BLaER1 (cell line): ENCODE results near the gene AKAP10.
A peak's percentile ranks its signal among the peaks of the same experiment; 100 is the strongest.
"Not testable (repeated sequence)": the region's sequence is repeated elsewhere in the genome, so short reads cannot be mapped to it uniquely, and the experiment has no call there.

ENCODE experiments used
- H3K27ac ChIP-seq: shearing (Covaris generic); formaldehyde crosslinking; 2 replicates; pipeline ENCODE4 v1.8.1; 2022
- H3K27me3 ChIP-seq: shearing (Covaris generic); formaldehyde crosslinking; 2 replicates; pipeline ENCODE4 v1.8.1; 2022
- H3K36me3 ChIP-seq: shearing (Covaris generic); formaldehyde crosslinking; 2 replicates; pipeline ENCODE4 v1.8.1; 2022
- H3K4me1 ChIP-seq: shearing (Covaris generic); formaldehyde crosslinking; 2 replicates; pipeline ENCODE4 v1.8.1; 2022
- H3K4me2 ChIP-seq: shearing (Covaris generic); formaldehyde crosslinking; 2 replicates; pipeline ENCODE4 v1.8.1; 2022
- H3K4me3 ChIP-seq: shearing (Covaris generic); formaldehyde crosslinking; 2 replicates; pipeline ENCODE4 v1.8.1; 2022
- H3K9ac ChIP-seq: shearing (Covaris generic); formaldehyde crosslinking; 2 replicates; pipeline ENCODE4 v1.8.1; 2022
- H3K9me3 ChIP-seq: shearing (Covaris generic); formaldehyde crosslinking; 2 replicates; pipeline ENCODE4 v1.8.1; 2022
- H4K20me1 ChIP-seq: shearing (Covaris generic); formaldehyde crosslinking; 2 replicates; pipeline ENCODE4 v1.8.1; 2022
- Cebpa-rat ChIP-seq: shearing (Covaris generic); IDR thresholded peaks from 2 replicates; pipeline ENCODE4 v1.8.1; 2022

Gene AKAP10

DNA sequence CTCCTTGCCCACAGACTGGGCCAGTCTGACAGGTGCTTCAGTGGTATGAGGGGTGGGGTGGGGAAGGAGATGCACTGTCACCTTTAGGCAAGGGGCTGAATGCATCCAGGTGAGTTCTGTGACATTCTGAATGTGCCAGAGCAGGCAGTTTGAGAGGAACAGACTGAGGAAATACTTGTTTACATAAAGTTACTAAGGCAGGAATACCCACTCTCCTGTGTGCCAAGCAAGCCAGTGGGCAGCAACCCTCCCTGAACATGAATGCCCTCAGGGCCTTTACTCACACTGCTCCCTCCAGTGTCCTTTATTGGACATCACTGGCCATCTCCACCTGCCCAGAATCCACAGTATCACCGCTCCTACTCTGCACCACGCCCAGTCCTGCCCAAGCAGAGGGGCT is 76.8 kb downstream of the AKAP10 start:
- H3K9me3 ChIP-seq, result no peaks in the 10 kb centered on the region
- H3K4me3 ChIP-seq, result no peak overlapping the region
- H3K4me2 ChIP-seq, result no peak overlapping the region
- no peak overlapping the region for H3K27ac ChIP-seq
- H3K36me3 ChIP-seq, result peaks cover 61% of the 10 kb centered on the region
- no peaks in the 10 kb centered on the region for H3K27me3 ChIP-seq
- no peaks in the 10 kb centered on the region for H3K4me1 ChIP-seq
- H3K9ac ChIP-seq, result no peak overlapping the region
- TF ChIP-seq Cebpa-rat, result no peak
- no peaks in the 10 kb centered on the region; the same call in 1 of the 2 replicates for H4K20me1 ChIP-seq

GRCh38 chr17:19897903-19898302 is 79.7 kb downstream of the AKAP10 start:
- peaks cover 33% of the 10 kb centered on the region for H3K36me3 ChIP-seq
- no peaks in the 10 kb centered on the region for H3K9me3 ChIP-seq
- H4K20me1 ChIP-seq, result no peaks in the 10 kb centered on the region
- no peak overlapping the region for H3K4me3 ChIP-seq
- no peak for TF ChIP-seq Cebpa-rat
- no peaks in the 10 kb centered on the region for H3K4me1 ChIP-seq
- H3K9ac ChIP-seq, result no peak overlapping the region
- no peak overlapping the region for H3K4me2 ChIP-seq
- H3K27ac ChIP-seq, result no peak overlapping the region
- H3K27me3 ChIP-seq, result no peaks in the 10 kb centered on the region

DNA sequence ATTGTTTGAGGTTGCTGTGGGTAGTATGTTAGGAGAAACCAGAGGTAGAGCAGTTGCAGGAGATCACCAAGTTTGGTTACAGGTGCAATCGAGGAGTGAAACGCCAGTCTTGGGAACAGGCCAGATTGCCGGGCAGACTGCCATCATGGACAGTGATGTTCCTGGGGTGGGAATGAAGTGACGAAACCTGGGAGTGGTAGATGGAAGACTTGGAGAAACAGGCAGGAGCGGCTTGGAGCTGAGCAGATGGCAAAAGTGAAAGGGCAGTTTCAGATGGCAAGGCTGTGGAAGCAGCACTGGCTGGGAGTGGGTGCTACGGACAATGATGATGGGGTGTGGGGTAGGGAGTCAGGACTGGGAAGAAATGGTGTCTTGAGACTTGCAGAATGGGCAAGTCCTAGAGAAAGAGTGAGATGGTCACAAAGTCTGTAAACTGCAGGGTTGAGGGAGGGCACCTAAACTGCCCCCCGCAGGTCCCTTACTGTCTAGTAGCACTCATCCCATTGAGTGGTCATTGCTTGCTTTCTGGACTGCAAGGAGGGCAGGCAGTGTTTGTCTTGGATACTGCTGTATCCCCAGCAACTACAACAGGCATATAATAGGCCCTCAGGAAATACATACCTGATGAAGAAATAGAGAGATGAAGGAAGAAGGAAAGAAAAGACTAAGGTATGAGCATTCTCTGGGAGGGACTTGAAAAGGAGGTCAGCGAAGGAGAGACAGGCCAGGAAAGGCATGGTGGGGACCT is 80.4 kb downstream of the AKAP10 start:
- Histone ChIP-seq H3K36me3 (peaks cover 27% of the 10 kb centered on the region), H4K20me1 (no peaks in the 10 kb centered on the region), H3K27me3 (no peaks in the 10 kb centered on the region), H3K9me3 (no peaks in the 10 kb centered on the region), H3K27ac (no peak overlapping the region), H3K9ac (no peak overlapping the region), H3K4me3 (no peak overlapping the region), H3K4me2 (no peak overlapping the region), H3K4me1 (no peaks in the 10 kb centered on the region)
- TF ChIP-seq Cebpa-rat, result no peak

DNA sequence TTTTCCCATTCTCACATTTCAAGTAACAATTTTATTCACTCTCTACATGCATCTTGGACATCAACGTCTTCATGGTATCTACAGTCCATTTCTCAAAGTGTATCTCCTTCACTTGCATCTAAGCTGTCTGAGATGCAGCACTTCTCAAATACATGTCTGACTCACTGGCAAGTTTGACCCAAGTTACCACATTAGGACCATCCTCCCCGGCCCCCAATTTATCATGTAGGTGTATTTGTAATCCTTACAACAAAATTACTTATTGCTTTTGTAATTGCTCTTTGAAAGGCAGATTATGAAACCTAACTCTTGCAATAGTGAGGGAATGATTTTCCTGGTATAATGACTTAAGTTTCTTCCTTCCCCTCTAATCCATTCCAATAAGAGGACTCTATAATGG is 80.9 kb downstream of the AKAP10 start:
- Histone ChIP-seq H3K27me3 (no peaks in the 10 kb centered on the region), H3K36me3 (peaks cover 21% of the 10 kb centered on the region), H3K4me3 (no peak overlapping the region), H4K20me1 (no peaks in the 10 kb centered on the region), H3K9me3 (no peaks in the 10 kb centered on the region), H3K27ac (no peak overlapping the region), H3K4me1 (no peaks in the 10 kb centered on the region), H3K9ac (no peak overlapping the region), H3K4me2 (no peak overlapping the region)
- TF ChIP-seq Cebpa-rat, result no peak

DNA sequence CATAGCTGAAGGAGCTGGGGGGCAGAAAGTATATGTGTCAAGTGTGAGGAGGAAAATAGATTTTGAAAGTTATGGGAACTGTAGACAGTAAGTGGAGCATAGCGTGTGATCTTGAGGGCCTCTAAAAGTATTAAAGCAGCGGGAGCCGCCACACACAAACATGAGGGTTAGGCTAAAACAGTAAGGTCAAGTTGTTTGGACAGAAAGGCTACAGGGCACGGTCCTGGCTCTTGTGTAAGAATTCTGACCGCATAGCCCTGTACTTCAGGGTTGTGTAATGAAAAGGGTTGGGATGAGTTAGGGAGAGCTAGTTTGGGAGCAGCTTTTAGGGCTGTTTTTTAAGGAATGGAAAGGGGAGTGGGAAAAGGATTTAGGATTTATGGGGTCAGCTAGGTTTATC is 87.1 kb downstream of the AKAP10 start:
- H3K36me3 ChIP-seq, H3K4me3 ChIP-seq, H3K9me3 ChIP-seq, H3K9ac ChIP-seq, H3K4me2 ChIP-seq, H3K4me1 ChIP-seq, H4K20me1 ChIP-seq, H3K27me3 ChIP-seq, H3K27ac ChIP-seq: not testable (repeated sequence)

DNA sequence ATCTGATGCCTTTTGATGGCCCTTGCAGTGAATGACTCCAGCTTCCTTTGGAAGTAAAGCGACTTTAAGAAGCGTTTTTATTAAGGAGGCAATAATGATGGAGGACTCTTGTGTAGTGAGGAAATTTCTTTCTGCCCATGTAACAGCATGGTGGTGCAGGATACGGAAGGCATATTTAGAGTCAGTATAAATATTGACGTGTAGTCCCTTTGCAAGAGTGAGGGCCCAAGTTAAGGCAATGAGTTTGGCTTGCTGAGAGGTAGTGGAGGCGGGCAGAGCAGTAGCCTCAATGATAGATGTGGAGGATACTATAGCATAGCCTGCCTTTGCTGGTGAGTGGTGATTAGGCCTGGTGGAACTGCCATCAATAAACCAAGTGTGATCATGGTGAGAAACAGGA is 87.6 kb downstream of the AKAP10 start:
- H4K20me1 ChIP-seq, H3K27ac ChIP-seq, H3K36me3 ChIP-seq, H3K9ac ChIP-seq, H3K4me3 ChIP-seq, H3K4me1 ChIP-seq, H3K27me3 ChIP-seq, H3K9me3 ChIP-seq, H3K4me2 ChIP-seq: not testable (repeated sequence)

GRCh38 chr17:19886116-19886515 is 91.5 kb downstream of the AKAP10 start:
- Histone ChIP-seq H3K27ac (no peak overlapping the region), H3K9me3 (no peaks in the 10 kb centered on the region), H3K36me3 (no peaks in the 10 kb centered on the region), H3K4me3 (no peak overlapping the region), H3K4me2 (no peak overlapping the region), H4K20me1 (no peaks in the 10 kb centered on the region), H3K9ac (no peak overlapping the region), H3K27me3 (no peaks in the 10 kb centered on the region), H3K4me1 (no peaks in the 10 kb centered on the region)
- TF ChIP-seq Cebpa-rat, result no peak

DNA sequence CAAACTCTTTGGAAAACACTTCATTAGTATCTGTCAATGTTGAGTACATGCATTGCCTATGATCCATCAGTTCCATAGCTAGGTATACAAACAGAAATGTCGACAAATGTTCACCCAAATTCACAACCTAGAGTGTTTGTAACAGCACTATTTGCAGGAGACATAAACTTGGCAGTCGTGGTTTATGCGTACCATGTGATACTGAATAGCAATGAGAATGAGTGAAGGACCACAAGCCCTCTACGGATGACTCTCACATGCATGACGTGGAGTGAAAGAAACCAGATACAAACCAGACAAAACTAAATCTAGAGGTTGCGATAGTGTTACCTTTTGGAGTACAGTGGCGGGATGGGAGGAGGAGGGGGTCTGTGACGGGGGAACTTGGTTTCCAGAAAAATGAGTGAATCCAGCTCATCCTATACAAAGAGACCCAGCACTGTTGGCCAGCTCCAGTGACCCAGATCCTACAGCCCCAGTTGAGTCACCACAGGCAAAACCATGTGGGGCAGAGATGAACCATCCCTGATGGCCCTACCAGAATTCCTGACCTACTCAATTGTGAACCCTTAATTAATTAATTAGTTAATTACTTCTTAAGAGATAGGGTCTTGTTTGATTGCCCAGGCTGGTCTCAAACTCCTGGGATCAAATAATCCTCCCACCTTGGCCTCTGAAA is 94.0 kb downstream of the AKAP10 start:
- Histone ChIP-seq H3K36me3 (no peaks in the 10 kb centered on the region), H3K9me3 (no peaks in the 10 kb centered on the region)

DNA sequence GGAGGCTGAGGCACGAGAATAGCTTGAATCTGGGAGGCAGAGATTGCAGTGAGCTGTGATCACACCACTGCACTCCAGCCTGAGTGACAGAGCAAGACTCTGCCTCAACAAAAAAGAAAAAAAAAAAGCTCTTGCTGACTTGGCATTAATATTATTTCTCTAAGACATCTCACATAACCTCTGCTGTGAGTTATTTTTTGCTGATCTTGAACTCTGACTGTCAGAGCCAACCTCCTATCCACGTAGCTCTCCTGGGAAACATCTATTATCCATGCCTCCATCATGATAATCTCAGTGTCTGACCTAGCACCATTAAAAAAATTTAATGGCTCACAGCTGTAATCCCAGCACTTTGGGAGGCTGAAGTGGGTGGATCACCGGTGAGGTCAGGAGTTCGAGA is 97.2 kb downstream of the AKAP10 start:
- Histone ChIP-seq H3K9ac (no peak overlapping the region), H3K4me1 (peaks cover 21% of the 10 kb centered on the region), H4K20me1 (no peaks in the 10 kb centered on the region), H3K27me3 (no peaks in the 10 kb centered on the region), H3K4me3 (no peak overlapping the region), H3K4me2 (no peak overlapping the region), H3K36me3 (no peaks in the 10 kb centered on the region), H3K27ac (no peak overlapping the region), H3K9me3 (no peaks in the 10 kb centered on the region)
- no peak for TF ChIP-seq Cebpa-rat

More for the DNA sequence above, 94.0 kb downstream of the AKAP10 start:
- Histone ChIP-seq H3K4me1 (no peaks in the 10 kb centered on the region), H4K20me1 (no peaks in the 10 kb centered on the region), H3K4me2 (no peak overlapping the region), H3K4me3 (no peak overlapping the region), H3K27me3 (no peaks in the 10 kb centered on the region), H3K27ac (no peak overlapping the region), H3K9ac (no peak overlapping the region)
- no peak for TF ChIP-seq Cebpa-rat

DNA sequence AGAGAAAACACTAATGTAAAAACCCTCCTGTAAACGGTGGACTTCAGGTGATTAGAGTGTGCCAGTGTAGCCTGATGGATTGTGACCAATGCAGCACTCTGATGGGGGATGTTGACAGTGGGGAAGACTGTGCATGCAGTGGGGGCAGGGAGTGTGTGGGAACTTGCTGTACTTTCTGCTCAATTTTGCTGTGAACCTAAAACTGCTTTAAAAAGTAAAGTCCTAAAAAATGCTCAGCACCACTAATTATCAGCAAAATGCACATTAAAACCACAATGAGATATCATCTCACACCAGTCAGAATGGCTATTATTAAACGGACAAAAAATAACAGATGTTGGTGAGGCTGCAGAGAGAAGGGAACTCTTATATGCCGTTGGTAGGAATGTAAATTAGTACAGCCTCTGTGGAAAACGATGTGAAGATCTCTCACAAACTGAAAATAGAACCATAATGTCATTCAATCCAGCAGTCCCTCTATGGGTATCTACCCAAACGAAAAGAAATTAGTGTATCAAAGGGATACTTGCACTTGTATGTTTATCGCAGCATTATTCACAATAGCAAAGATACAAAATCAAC is 100.2 kb downstream of the AKAP10 start:
- Histone ChIP-seq H3K27me3 (no peaks in the 10 kb centered on the region), H3K4me3 (no peak overlapping the region), H3K9me3 (no peaks in the 10 kb centered on the region), H3K4me1 (peaks cover 29% of the 10 kb centered on the region), H3K4me2 (peak overlapping the region; percentile 64), H3K36me3 (no peaks in the 10 kb centered on the region), H4K20me1 (no peaks in the 10 kb centered on the region), H3K9ac (no peak overlapping the region), H3K27ac (no peak overlapping the region)
- TF ChIP-seq Cebpa-rat, result no peak
